Stomach (tissue), 9 donors: ENCODE data around the gene LIPM. TPM values are rescaled to one million over a fixed set of nuclear protein-coding genes. Genes with fewer than 3 reads are reported as not detected.

Experiments
- DNase-seq, 2 donors: peaks; one replicate each; pipeline versions ENCODE4 v3.0.0 to v3.0.0-alpha.2; 2013 to 2019
- H3K27ac ChIP-seq, 5 donors: fragments of 200-600 bp in 4 of 5; sonication (generic) in 4 of 5; one replicate each; pipeline ENCODE4 v1.5.1; 2013 to 2019; ENCODE audit warnings: mild to moderate bottlenecking in 1 of 5, moderate library complexity in 1 of 5
- H3K27me3 ChIP-seq, 3 donors: fragments of 200-600 bp; sonication (generic); one replicate each; pipeline ENCODE4 v1.5.1; 2017 to 2019; ENCODE audit warnings: mixed run types in 1 of 3
- H3K36me3 ChIP-seq, 4 donors: fragments of 200-600 bp; sonication (generic); 1 replicate in 3 of 4; 2 replicates in 1 of 4; pipeline ENCODE4 v1.5.1; 2016 to 2019
- H3K4me1 ChIP-seq, 4 donors: fragments of 200-600 bp; sonication (generic); one replicate each; pipeline ENCODE4 v1.5.1; 2016 to 2019
- H3K4me3 ChIP-seq, 4 donors: fragments of 200-600 bp; sonication (generic) in 3 of 4; one replicate each; pipeline ENCODE4 v1.5.1; 2016 to 2019; ENCODE audit warnings: mild to moderate bottlenecking in 1 of 4
- H3K9me3 ChIP-seq, 4 donors: fragments of 200-600 bp; sonication (generic); one replicate each; pipeline ENCODE4 v1.5.1; 2016 to 2019
- CTCF ChIP-seq, 7 experiments: fragments of 450-650 bp in 4 of 7; fragments of 200-600 bp in 3 of 7; sonication (generic) in 3 of 7; IDR thresholded peaks; one replicate each; pipeline ENCODE4 v1.5.1; 2016 to 2019; ENCODE audit warnings: antibody characterized with exemption in 7 of 7, control low read depth in 2 of 7, mild to moderate bottlenecking in 1 of 7
- EP300 ChIP-seq: sonication (generic); formaldehyde crosslinking; IDR thresholded peaks from one replicate; pipeline ENCODE4 v1.6.1; 2017; ENCODE audit warnings: antibody characterized with exemption
- POLR2A ChIP-seq, 4 donors: fragments of 450-650 bp; IDR thresholded peaks; one replicate each; pipeline ENCODE4 v1.6.1; 2016; ENCODE audit warnings: antibody characterized with exemption in 4 of 4, control low read depth in 2 of 4, mild to moderate bottlenecking in 1 of 4, moderate library complexity in 1 of 4
- POLR2AphosphoS5 ChIP-seq, 3 donors: sonication (generic); formaldehyde crosslinking; IDR thresholded peaks; one replicate each; pipeline ENCODE4 v1.6.1; 2016; ENCODE audit warnings: antibody characterized with exemption in 3 of 3
- WGBS, 5 donors: extraction: QIAGEN DNeasy Blood & Tissue Kit in 3 of 5; methylation state at CpG; one replicate each; pipeline versions ENCODE4 v1.1.5 to v1.1.7; 2013 to 2018; 5-methylcytosine and 5-hydroxymethylcytosine counted together
- intact Hi-C: fragments of 100-400 bp; cut with DNase I; formaldehyde crosslinking; loops from one replicate; pipeline ENCODE4 v1.15.1; 2023; ENCODE audit warnings: low total_unique reads
- polyA plus RNA-seq, 3 donors: library from polyadenylated mRNA; stranded (reverse); fragments of 200-250 nt; gene quantifications; one replicate each; pipeline ENCODE4 v1.2.3, GENCODE V29; 2013
- total RNA-seq, 5 donors: library from RNA; depleted of rRNA; stranded (reverse); fragments of >200 nt; gene quantifications; one replicate each; pipeline versions ENCODE4 v1.1.0 to v1.2.3, GENCODE V29; 2014 to 2016
- donor health status: healthy with polysubstance abuse.
- donor health status: Bipolar disorder and iron deficiency.
- donor health status: healthy.

The LIPM gene
- total and polyA plus RNA-seq, 8 donors, result not detected

- no peak for TF ChIP-seq POLR2A (IDR thresholded peaks at IDR 0.05)
- TF ChIP-seq POLR2AphosphoS5 (IDR thresholded peaks at IDR 0.05), result no peak
- TF ChIP-seq CTCF (IDR thresholded peaks at IDR 0.05), result no peak
- no peak for TF ChIP-seq EP300
- Histone ChIP-seq H3K27ac (no peak overlapping the region), H3K4me1 (no peaks in the 10 kb centered on the region), H3K9me3 (no peaks in the 10 kb centered on the region), H3K36me3 (peaks cover 0 to 26% (median 12%) of the 10 kb centered on the region in 4 donors), H3K27me3 (no peaks in the 10 kb centered on the region), H3K4me3 (no peak overlapping the region)
- peak in 1 of 2 donors; percentile 83 for DNase-seq
- intact Hi-C loops, result no loop called here
These were observed 18.3 kb downstream of the LIPM start for GRCh38 chr10:88820748-88821401.

GRCh38 chr10:88826388-88826787 lies 23.9 kb downstream of the LIPM start:
- Histone ChIP-seq H3K9me3 (no peaks in the 10 kb centered on the region), H3K27ac (no peak overlapping the region), H3K36me3 (peaks cover 3 to 74% (median 28%) of the 10 kb centered on the region in 4 donors), H3K27me3 (no peaks in the 10 kb centered on the region), H3K4me1 (no peaks in the 10 kb centered on the region), H3K4me3 (no peak overlapping the region)
- TF ChIP-seq EP300 (no peak), CTCF (IDR thresholded peaks at IDR 0.05) (no peak), POLR2A (IDR thresholded peaks at IDR 0.05) (no peak), POLR2AphosphoS5 (IDR thresholded peaks at IDR 0.05) (no peak)
- intact Hi-C loops, result no loop called here
- DNase-seq, result no peak
- WGBS, 5 donors, result 55 to 74% (median 64%) methylated on average over 4 of the region's 4 CpGs

GRCh38 chr10:88827671-88828070 lies 25.1 kb downstream of the LIPM start:
- no peak for DNase-seq
- Histone ChIP-seq H3K27me3 (no peaks in the 10 kb centered on the region), H3K9me3 (no peaks in the 10 kb centered on the region), H3K4me1 (peaks cover 0 to 7% (median under 1%) of the 10 kb centered on the region in 4 donors), H3K27ac (no peak overlapping the region), H3K36me3 (peaks cover 3 to 77% (median 25%) of the 10 kb centered on the region in 4 donors), H3K4me3 (no peak overlapping the region)
- 93 to 97% (median 96%) methylated on average over 2 of the region's 2 CpGs for WGBS, 5 donors
- intact Hi-C loops, result no loop called here
- TF ChIP-seq POLR2AphosphoS5 (IDR thresholded peaks at IDR 0.05) (no peak), POLR2A (IDR thresholded peaks at IDR 0.05) (no peak), CTCF (IDR thresholded peaks at IDR 0.05) (no peak), EP300 (no peak)

GRCh38 chr10:88828310-88828709 lies 25.8 kb downstream of the LIPM start:
- WGBS, 5 donors, result 21 to 49% (median 39%) methylated on average over 1 of the region's 1 CpG
- Histone ChIP-seq H3K36me3 (peaks cover 3 to 71% (median 23%) of the 10 kb centered on the region in 4 donors), H3K9me3 (no peaks in the 10 kb centered on the region), H3K4me1 (peaks cover 0 to 13% (median 6%) of the 10 kb centered on the region in 4 donors), H3K27me3 (no peaks in the 10 kb centered on the region), H3K27ac (no peak overlapping the region), H3K4me3 (no peak overlapping the region)
- DNase-seq, result no peak
- intact Hi-C loops, result no loop called here
- TF ChIP-seq EP300 (no peak), POLR2A (IDR thresholded peaks at IDR 0.05) (no peak), CTCF (IDR thresholded peaks at IDR 0.05) (no peak), POLR2AphosphoS5 (IDR thresholded peaks at IDR 0.05) (no peak)
